Measurements from ENCODE around the gene DNAJC15.

Gene DNAJC15

GRCh38 chr13:43077906-43078305, 54.5 kb downstream of the DNAJC15 start:
- no peak for TF ChIP-seq SIN3A (IDR thresholded peaks at IDR 0.05; ENCODE audit: borderline replicate concordance, insufficient read depth, low read length)
- TF ChIP-seq, protein P1, sequence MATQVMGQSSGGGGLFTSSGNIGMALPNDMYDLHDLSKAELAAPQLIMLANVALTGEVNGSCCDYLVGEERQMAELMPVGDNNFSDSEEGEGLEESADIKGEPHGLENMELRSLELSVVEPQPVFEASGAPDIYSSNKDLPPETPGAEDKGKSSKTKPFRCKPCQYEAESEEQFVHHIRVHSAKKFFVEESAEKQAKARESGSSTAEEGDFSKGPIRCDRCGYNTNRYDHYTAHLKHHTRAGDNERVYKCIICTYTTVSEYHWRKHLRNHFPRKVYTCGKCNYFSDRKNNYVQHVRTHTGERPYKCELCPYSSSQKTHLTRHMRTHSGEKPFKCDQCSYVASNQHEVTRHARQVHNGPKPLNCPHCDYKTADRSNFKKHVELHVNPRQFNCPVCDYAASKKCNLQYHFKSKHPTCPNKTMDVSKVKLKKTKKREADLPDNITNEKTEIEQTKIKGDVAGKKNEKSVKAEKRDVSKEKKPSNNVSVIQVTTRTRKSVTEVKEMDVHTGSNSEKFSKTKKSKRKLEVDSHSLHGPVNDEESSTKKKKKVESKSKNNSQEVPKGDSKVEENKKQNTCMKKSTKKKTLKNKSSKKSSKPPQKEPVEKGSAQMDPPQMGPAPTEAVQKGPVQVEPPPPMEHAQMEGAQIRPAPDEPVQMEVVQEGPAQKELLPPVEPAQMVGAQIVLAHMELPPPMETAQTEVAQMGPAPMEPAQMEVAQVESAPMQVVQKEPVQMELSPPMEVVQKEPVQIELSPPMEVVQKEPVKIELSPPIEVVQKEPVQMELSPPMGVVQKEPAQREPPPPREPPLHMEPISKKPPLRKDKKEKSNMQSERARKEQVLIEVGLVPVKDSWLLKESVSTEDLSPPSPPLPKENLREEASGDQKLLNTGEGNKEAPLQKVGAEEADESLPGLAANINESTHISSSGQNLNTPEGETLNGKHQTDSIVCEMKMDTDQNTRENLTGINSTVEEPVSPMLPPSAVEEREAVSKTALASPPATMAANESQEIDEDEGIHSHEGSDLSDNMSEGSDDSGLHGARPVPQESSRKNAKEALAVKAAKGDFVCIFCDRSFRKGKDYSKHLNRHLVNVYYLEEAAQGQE (IDR thresholded peaks at IDR 0.05; ENCODE audit: insufficient read depth in 1 of 2, low read depth in 2 of 2, low read length in 2 of 2): no peak
- TF ChIP-seq FOXP2 (optimal IDR thresholded peaks at IDR 0.05; ENCODE audit: borderline replicate concordance, extremely low read depth, extremely low read length, insufficient read depth): no peak
- no peak for TF ChIP-seq TAF1 (IDR thresholded peaks at IDR 0.05; ENCODE audit: borderline replicate concordance, insufficient read depth, low read length)
- no peak for TF ChIP-seq POLR2AphosphoS5 (IDR thresholded peaks at IDR 0.05; ENCODE audit: low read depth, low read length)

DNA sequence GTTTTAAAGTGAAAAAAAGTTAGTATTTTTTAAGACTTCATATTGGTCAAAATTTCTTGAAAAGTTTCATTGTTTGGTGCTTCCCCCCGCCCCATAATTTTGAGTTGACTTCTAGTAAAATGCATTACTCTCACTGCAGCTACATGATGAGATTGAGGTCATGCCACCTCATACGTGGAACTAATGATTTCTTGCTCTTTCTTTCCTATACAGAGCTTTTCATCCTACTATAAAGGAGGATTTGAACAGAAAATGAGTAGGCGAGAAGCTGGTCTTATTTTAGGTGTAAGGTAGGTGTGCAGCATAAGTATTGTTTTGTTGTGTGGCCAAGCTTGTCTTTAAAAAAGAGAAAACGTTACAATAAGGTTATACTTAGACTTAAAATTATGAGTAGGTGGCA, 55.0 kb downstream of the DNAJC15 start:
- TF ChIP-seq SIN3A (IDR thresholded peaks at IDR 0.05; ENCODE audit: borderline replicate concordance, insufficient read depth, low read length): no peak

DNA sequence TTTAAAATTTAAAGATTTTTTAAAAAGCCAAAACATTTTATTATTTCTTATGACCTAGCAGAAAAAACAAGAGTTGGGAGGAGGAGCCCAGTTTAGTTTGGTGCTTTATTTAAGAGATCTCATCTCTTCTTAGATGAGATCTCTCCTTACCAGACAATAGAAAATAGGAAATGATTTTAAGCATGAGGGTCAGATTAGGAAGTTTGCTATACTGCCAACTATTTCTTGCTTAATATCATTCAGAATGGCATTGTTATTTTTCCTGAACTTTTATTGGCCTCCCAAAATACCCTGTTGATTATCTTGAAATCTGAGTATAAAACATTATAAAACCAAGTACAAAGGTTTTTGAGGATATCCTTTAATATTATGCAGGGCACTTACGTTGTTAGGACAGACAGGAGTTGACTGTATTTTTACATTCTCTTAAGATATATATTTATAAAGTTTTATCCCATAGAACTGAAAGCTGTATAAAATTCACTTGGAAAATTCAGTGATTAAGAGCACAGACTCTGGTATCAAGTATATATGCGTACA, 56.1 kb downstream of the DNAJC15 start:
- TF ChIP-seq POLR2AphosphoS5 (IDR thresholded peaks at IDR 0.05; ENCODE audit: low read depth, low read length) (no peak), TAF1 (IDR thresholded peaks at IDR 0.05; ENCODE audit: borderline replicate concordance, insufficient read depth, low read length) (no peak), SIN3A (IDR thresholded peaks at IDR 0.05; ENCODE audit: borderline replicate concordance, insufficient read depth, low read length) (no peak), FOXP2 (optimal IDR thresholded peaks at IDR 0.05; ENCODE audit: borderline replicate concordance, extremely low read depth, extremely low read length, insufficient read depth) (no peak)
- TF ChIP-seq, protein P1 (IDR thresholded peaks at IDR 0.05; ENCODE audit: insufficient read depth in 1 of 2, low read depth in 2 of 2, low read length in 2 of 2): no peak

DNA sequence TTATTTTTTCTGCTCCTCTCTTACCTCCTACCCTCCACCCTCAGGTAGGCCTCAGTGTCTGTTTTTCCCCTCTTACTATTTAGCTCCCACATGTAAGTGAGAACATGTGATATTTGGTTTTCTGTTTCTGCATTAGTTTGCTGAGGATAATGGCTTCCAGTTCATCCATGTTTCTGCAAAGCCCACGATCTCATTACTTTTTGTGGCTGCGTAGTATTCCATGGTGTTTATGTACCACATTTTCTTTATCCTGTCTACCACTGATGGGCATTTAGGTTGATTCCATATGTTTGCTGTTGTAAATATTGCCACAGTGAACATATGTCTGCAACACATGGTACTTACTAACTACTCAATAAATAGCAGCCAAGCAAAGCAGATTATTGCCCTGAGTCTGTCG, 56.8 kb downstream of the DNAJC15 start:
- TF ChIP-seq POLR2AphosphoS5 (IDR thresholded peaks at IDR 0.05; ENCODE audit: low read depth, low read length): no peak
- TF ChIP-seq FOXP2 (optimal IDR thresholded peaks at IDR 0.05; ENCODE audit: borderline replicate concordance, extremely low read depth, extremely low read length, insufficient read depth): no peak
- no peak for TF ChIP-seq SIN3A (IDR thresholded peaks at IDR 0.05; ENCODE audit: borderline replicate concordance, insufficient read depth, low read length)
- TF ChIP-seq, protein P1 (IDR thresholded peaks at IDR 0.05; ENCODE audit: insufficient read depth in 1 of 2, low read depth in 2 of 2, low read length in 2 of 2): no peak
- no peak for TF ChIP-seq TAF1 (IDR thresholded peaks at IDR 0.05; ENCODE audit: borderline replicate concordance, insufficient read depth, low read length)

DNA sequence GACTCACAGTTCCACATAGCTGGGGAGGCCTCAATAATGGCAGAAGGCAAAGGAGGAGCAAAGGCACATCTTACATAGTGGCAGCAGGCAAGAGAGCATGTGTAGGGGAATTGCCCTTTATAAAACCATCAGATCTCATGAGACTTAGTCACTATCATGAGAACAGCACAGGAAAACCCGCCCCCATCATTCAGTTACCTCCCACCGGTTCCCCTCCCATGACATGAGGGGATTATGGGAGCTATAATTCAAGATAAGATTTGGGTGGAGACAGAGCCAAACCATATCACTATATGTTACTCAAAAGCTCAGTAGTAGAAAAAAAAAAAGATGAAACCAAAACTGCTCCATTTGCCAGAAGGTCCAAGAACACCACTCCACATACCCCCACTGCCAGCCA, 58.5 kb downstream of the DNAJC15 start:
- TF ChIP-seq SIN3A (IDR thresholded peaks at IDR 0.05; ENCODE audit: borderline replicate concordance, insufficient read depth, low read length) (no peak), TAF1 (IDR thresholded peaks at IDR 0.05; ENCODE audit: borderline replicate concordance, insufficient read depth, low read length) (no peak), POLR2AphosphoS5 (IDR thresholded peaks at IDR 0.05; ENCODE audit: low read depth, low read length) (no peak), FOXP2 (optimal IDR thresholded peaks at IDR 0.05; ENCODE audit: borderline replicate concordance, extremely low read depth, extremely low read length, insufficient read depth) (no peak)
- TF ChIP-seq, protein P1 (IDR thresholded peaks at IDR 0.05; ENCODE audit: insufficient read depth in 1 of 2, low read depth in 2 of 2, low read length in 2 of 2): no peak
